ENCODE data around the gene LOXHD1.

DNA sequence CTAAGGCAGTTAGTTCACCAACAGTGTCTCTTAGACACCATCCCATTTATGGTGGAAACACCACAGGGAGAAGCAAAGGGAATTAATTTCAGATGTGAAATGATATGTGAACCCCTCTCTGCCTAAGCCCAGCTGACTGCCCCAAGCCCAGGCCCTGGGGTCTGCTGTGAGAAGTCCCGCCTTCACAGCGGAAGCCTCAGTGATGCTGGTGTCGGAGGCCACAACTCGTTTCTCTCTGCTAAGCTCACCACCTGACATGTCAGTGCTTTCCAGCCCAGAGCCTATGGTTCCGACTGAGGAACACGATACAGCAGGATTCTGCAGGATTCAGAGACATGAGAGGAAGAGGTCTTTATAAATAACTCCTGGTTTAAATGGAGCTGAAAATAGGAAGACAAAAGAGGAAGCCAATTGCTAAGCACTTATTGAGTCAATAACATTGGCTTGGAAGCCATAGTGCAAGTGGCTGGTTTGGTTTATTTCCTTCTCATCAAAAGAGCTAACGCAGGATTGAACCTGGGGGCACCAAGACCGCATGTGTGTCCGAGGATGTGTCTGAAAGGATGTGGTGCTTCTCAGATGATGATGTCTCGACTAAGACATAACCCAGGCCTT is 21.9 kb upstream of the LOXHD1 start:
- TF ChIP-seq, protein P1, sequence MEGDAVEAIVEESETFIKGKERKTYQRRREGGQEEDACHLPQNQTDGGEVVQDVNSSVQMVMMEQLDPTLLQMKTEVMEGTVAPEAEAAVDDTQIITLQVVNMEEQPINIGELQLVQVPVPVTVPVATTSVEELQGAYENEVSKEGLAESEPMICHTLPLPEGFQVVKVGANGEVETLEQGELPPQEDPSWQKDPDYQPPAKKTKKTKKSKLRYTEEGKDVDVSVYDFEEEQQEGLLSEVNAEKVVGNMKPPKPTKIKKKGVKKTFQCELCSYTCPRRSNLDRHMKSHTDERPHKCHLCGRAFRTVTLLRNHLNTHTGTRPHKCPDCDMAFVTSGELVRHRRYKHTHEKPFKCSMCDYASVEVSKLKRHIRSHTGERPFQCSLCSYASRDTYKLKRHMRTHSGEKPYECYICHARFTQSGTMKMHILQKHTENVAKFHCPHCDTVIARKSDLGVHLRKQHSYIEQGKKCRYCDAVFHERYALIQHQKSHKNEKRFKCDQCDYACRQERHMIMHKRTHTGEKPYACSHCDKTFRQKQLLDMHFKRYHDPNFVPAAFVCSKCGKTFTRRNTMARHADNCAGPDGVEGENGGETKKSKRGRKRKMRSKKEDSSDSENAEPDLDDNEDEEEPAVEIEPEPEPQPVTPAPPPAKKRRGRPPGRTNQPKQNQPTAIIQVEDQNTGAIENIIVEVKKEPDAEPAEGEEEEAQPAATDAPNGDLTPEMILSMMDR (IDR thresholded peaks at IDR 0.05), result no peak
- TF ChIP-seq POLR2AphosphoS5 (IDR thresholded peaks at IDR 0.05; ENCODE audit: low read depth, low read length), result no peak

Data from Panc1 (cell line).